NCI-H2196 treated with DMSO at 0.1 percent for 48 hours (cell line): ENCODE data around the gene ZBED2.
"Not testable (repeated sequence)": the region's sequence is repeated elsewhere in the genome, so short reads cannot be mapped to it uniquely, and the experiment has no call there.

Experiments
- DNase-seq: peaks from one replicate; lab custom pipeline; 2025; ENCODE audit not compliant: unreplicated experiment; lab: John Stamatoyannopoulos, UW

The ZBED2 gene

GRCh38 chr3:111595232-111595631 is at the start of gene ZBED2:
ZBED2 (minus strand) TSS chr3:111595346; CDS start chr3:111594201, 1,145 bp downstream.
- DNase-seq, result no peak

- no peak for DNase-seq
Measured at GRCh38 chr3:111639316-111639715, 44.2 kb upstream of the ZBED2 start.

GRCh38 chr3:111636366-111636885 is 41.3 kb upstream of the ZBED2 start:
- no peak for DNase-seq

GRCh38 chr3:111635403-111635802 is 40.3 kb upstream of the ZBED2 start:
- no peak for DNase-seq

GRCh38 chr3:111630638-111631037 is 35.5 kb upstream of the ZBED2 start:
- DNase-seq, result not testable (repeated sequence)

- not testable (repeated sequence) for DNase-seq
Measured at GRCh38 chr3:111629018-111629417, 33.9 kb upstream of the ZBED2 start.

GRCh38 chr3:111627092-111627491 is 31.9 kb upstream of the ZBED2 start:
- no peak for DNase-seq

GRCh38 chr3:111621535-111621934 is 26.4 kb upstream of the ZBED2 start:
- no peak for DNase-seq

- DNase-seq, result no peak
Measured at GRCh38 chr3:111619833-111620232, 24.7 kb upstream of the ZBED2 start.

- no peak for DNase-seq
Measured at GRCh38 chr3:111618945-111619344, 23.8 kb upstream of the ZBED2 start.

- DNase-seq, result no peak
Measured at GRCh38 chr3:111617912-111618601, 22.9 kb upstream of the ZBED2 start.

- no peak for DNase-seq
Measured at GRCh38 chr3:111617406-111617805, 22.3 kb upstream of the ZBED2 start.

- DNase-seq, result no peak
Measured at GRCh38 chr3:111616417-111617105, 21.4 kb upstream of the ZBED2 start.

- DNase-seq, result no peak
Measured at GRCh38 chr3:111615880-111616279, 20.7 kb upstream of the ZBED2 start.

GRCh38 chr3:111613294-111613693 is 18.1 kb upstream of the ZBED2 start:
- DNase-seq, result no peak

- DNase-seq, result no peak
Measured at GRCh38 chr3:111610612-111611054, 15.5 kb upstream of the ZBED2 start.

GRCh38 chr3:111610189-111610588 is 15.0 kb upstream of the ZBED2 start:
- DNase-seq, result no peak

- no peak for DNase-seq
Measured at GRCh38 chr3:111609700-111610099, 14.6 kb upstream of the ZBED2 start.

- no peak for DNase-seq
Measured at GRCh38 chr3:111608383-111608782, 13.2 kb upstream of the ZBED2 start.

GRCh38 chr3:111607240-111607920 is 12.2 kb upstream of the ZBED2 start:
- no peak for DNase-seq

- DNase-seq, result no peak
Measured at GRCh38 chr3:111605493-111605892, 10.3 kb upstream of the ZBED2 start.

- no peak for DNase-seq
Measured at GRCh38 chr3:111605018-111605417, 9.9 kb upstream of the ZBED2 start.
